ENCODE measurements around the gene GLI3. TPM values are rescaled to one million over a fixed set of nuclear protein-coding genes. Genes with fewer than 3 reads are reported as not detected.

The GLI3 gene
- polyA plus RNA-seq, 1 of the 3 experiments (the other 2 are of a cell fraction): 0.08 TPM

GRCh38 chr7:42082144-42082543, 154.9 kb downstream of the GLI3 start:
- no peaks in the 10 kb centered on the region for H3K79me2 ChIP-seq (ENCODE audit: insufficient read depth)
- no peaks in the 10 kb centered on the region for H3K9me2 ChIP-seq
- H3F3A ChIP-seq (replicated peaks; ENCODE audit: insufficient read depth): no peaks in the 10 kb centered on the region
- no peak overlapping the region for H3K4me3 ChIP-seq (ENCODE audit: low read depth in 2 of 2, low read length in 1 of 2)
- no peak overlapping the region for H3K9ac ChIP-seq
- no peaks in the 10 kb centered on the region for H3K9me3 ChIP-seq
- H2AFZ ChIP-seq (ENCODE audit: low read depth): no peak overlapping the region
- H3K4me1 ChIP-seq (ENCODE audit: control insufficient read depth in 1 of 2, insufficient read depth in 2 of 2, low read depth in 1 of 2, low read length in 1 of 2): no peaks in the 10 kb centered on the region
- DNase-seq: no peak
- H4K20me1 ChIP-seq (ENCODE audit: insufficient read depth): no peaks in the 10 kb centered on the region
- H3K27me3 ChIP-seq (ENCODE audit: insufficient read depth): peaks cover 29% of the 10 kb centered on the region
- TF ChIP-seq POLR2AphosphoS5 (IDR thresholded peaks at IDR 0.05; ENCODE audit: low read depth, low read length): no peak
- no peak for TF ChIP-seq RAD21 (IDR thresholded peaks at IDR 0.05; ENCODE audit: low read length)
- no peaks in the 10 kb centered on the region for H3K36me3 ChIP-seq (replicated peaks in 1 of 2; ENCODE audit: control insufficient read depth in 1 of 2, insufficient read depth in 2 of 2, low read length in 1 of 2)
- ChIA-PET POLR2A (no interaction called here), CTCF (no interaction called here)
- H3K4me2 ChIP-seq: no peak overlapping the region
- no peak overlapping the region for H3K27ac ChIP-seq (ENCODE audit: low read depth in 2 of 2, low read length in 1 of 2)
- 27% methylated on average over 8 of the region's 8 CpGs for WGBS (ENCODE audit: low lambda C conversion rate)

- TF ChIP-seq GATA2 (CRISPR knock-in tag; IDR thresholded peaks at IDR 0.05) (no peak), MEF2A (IDR thresholded peaks at IDR 0.05; ENCODE audit: borderline replicate concordance, low read depth) (no peak), SMC3 (IDR thresholded peaks at IDR 0.05; ENCODE audit: low read depth, low read length) (no peak), EP300 (IDR thresholded peaks at IDR 0.05; ENCODE audit: borderline replicate concordance in 1 of 2, low read depth in 1 of 2, low read length in 1 of 2) (no peak), TCF12 (IDR thresholded peaks at IDR 0.05) (no peak), ELF1 (IDR thresholded peaks at IDR 0.05) (no peak), ZBTB33 (IDR thresholded peaks at IDR 0.05; ENCODE audit: borderline replicate concordance, low read depth) (no peak), FOXJ3 (CRISPR knock-in tag; IDR thresholded peaks at IDR 0.05) (no peak), POLR2AphosphoS5 (IDR thresholded peaks at IDR 0.05; ENCODE audit: low read depth, low read length) (no peak), NRF1 (IDR thresholded peaks at IDR 0.05; ENCODE audit: low read depth, low read length) (no peak), RAD21 (IDR thresholded peaks at IDR 0.05; ENCODE audit: low read length) (no peak), FOXM1 (IDR thresholded peaks at IDR 0.05; ENCODE audit: low read depth) (no peak), REST (IDR thresholded peaks at IDR 0.05; ENCODE audit: low read depth, low read length) (no peak), SIN3A (IDR thresholded peaks at IDR 0.05; ENCODE audit: borderline replicate concordance, low read depth, low read length) (no peak)
- TF ChIP-seq, protein P1, sequence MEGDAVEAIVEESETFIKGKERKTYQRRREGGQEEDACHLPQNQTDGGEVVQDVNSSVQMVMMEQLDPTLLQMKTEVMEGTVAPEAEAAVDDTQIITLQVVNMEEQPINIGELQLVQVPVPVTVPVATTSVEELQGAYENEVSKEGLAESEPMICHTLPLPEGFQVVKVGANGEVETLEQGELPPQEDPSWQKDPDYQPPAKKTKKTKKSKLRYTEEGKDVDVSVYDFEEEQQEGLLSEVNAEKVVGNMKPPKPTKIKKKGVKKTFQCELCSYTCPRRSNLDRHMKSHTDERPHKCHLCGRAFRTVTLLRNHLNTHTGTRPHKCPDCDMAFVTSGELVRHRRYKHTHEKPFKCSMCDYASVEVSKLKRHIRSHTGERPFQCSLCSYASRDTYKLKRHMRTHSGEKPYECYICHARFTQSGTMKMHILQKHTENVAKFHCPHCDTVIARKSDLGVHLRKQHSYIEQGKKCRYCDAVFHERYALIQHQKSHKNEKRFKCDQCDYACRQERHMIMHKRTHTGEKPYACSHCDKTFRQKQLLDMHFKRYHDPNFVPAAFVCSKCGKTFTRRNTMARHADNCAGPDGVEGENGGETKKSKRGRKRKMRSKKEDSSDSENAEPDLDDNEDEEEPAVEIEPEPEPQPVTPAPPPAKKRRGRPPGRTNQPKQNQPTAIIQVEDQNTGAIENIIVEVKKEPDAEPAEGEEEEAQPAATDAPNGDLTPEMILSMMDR (IDR thresholded peaks at IDR 0.05): no peak
- Histone ChIP-seq H3K27me3 (ENCODE audit: insufficient read depth) (peaks cover 33% of the 10 kb centered on the region), H3K4me3 (ENCODE audit: low read depth in 2 of 2, low read length in 1 of 2) (no peak overlapping the region), H3K9me3 (no peaks in the 10 kb centered on the region), H3K4me1 (ENCODE audit: control insufficient read depth in 1 of 2, insufficient read depth in 2 of 2, low read depth in 1 of 2, low read length in 1 of 2) (no peaks in the 10 kb centered on the region), H4K20me1 (ENCODE audit: insufficient read depth) (no peaks in the 10 kb centered on the region), H3K27ac (ENCODE audit: low read depth in 2 of 2, low read length in 1 of 2) (no peak overlapping the region), H3K4me2 (no peak overlapping the region), H3K9me2 (no peaks in the 10 kb centered on the region), H3K79me2 (ENCODE audit: insufficient read depth) (no peaks in the 10 kb centered on the region), H3K9ac (no peak overlapping the region), H3K36me3 (replicated peaks in 1 of 2; ENCODE audit: control insufficient read depth in 1 of 2, insufficient read depth in 2 of 2, low read length in 1 of 2) (no peaks in the 10 kb centered on the region), H3F3A (replicated peaks; ENCODE audit: insufficient read depth) (no peaks in the 10 kb centered on the region), H2AFZ (ENCODE audit: low read depth) (no peak overlapping the region)
- CTCF ChIA-PET: no interaction called here
- POLR2A ChIA-PET: no interaction called here
- 3% methylated on average over 2 of the region's 2 CpGs for WGBS (ENCODE audit: low lambda C conversion rate)
- DNase-seq: no peak
Measured at GRCh38 chr7:42081671-42082070, 155.3 kb downstream of the GLI3 start.

Data from SK-N-SH (cell line).